OCI-LY1 (cell line): ENCODE data around the gene EEF2K.

Experiments used
- H2AFZ ChIP-seq: fragments of 200-600 bp; sonication (generic), shearing (Covaris generic); 2 replicates; pipeline ENCODE4 v1.6.0; 2014; ENCODE audit warnings: antibody characterized with exemption, mild to moderate bottlenecking, low read length
- H3F3A ChIP-seq: fragments of 200-600 bp; sonication (generic), shearing (Covaris generic); 2 replicates; pipeline ENCODE4 v1.6.0; 2014; ENCODE audit warnings: mild to moderate bottlenecking, antibody characterized with exemption, low read length, moderate library complexity; ENCODE audit not compliant: insufficient read depth
- H3K27ac ChIP-seq: fragments of 200-600 bp; sonication (generic); 2 replicates; pipeline ENCODE4 v1.5.1; 2014; ENCODE audit warnings: low read length, mixed run types, mild to moderate bottlenecking, low read depth; ENCODE audit not compliant: poor library complexity, severe bottlenecking
- H3K27me3 ChIP-seq: fragments of 200-600 bp; sonication (generic); 2 replicates; pipeline ENCODE4 v1.6.0; 2014; ENCODE audit warnings: antibody characterized with exemption, mild to moderate bottlenecking, low read length, moderate library complexity; ENCODE audit not compliant: insufficient read depth
- H3K36me3 ChIP-seq: fragments of 200-600 bp; sonication (generic); 2 replicates; pipeline ENCODE4 v1.6.1; 2014; ENCODE audit warnings: mild to moderate bottlenecking, antibody characterized with exemption, low read length, moderate library complexity, mixed read lengths; ENCODE audit not compliant: insufficient read depth
- H3K4me1 ChIP-seq: fragments of 200-600 bp; sonication (generic); 2 replicates; pipeline ENCODE4 v1.5.1; 2014; ENCODE audit warnings: mild to moderate bottlenecking, low read length, moderate library complexity; ENCODE audit not compliant: insufficient read depth, severe bottlenecking
- H3K4me2 ChIP-seq: fragments of 200-600 bp; sonication (generic), shearing (Covaris generic); 2 replicates; pipeline ENCODE4 v1.6.1; 2014; ENCODE audit warnings: low read length
- H3K4me3 ChIP-seq: fragments of 200-600 bp; sonication (generic); 2 replicates; pipeline ENCODE4 v1.5.1; 2014; ENCODE audit warnings: low read length, low read depth, mild to moderate bottlenecking, mixed read lengths; ENCODE audit not compliant: poor library complexity, severe bottlenecking
- H3K79me2 ChIP-seq: fragments of 200-600 bp; shearing (Covaris generic); 2 replicates; pipeline ENCODE4 v1.6.1; 2016; ENCODE audit warnings: mixed run types, low read length, mixed read lengths; ENCODE audit not compliant: insufficient read depth
- H3K9ac ChIP-seq: fragments of 200-600 bp; sonication (generic), shearing (Covaris generic); 2 replicates; pipeline ENCODE4 v1.6.1; 2014; ENCODE audit warnings: mild to moderate bottlenecking, low read length, mixed read lengths
- H3K9me2 ChIP-seq: fragments of 200-600 bp; sonication (generic), shearing (Covaris generic); 2 replicates; pipeline ENCODE4 v1.6.1; 2014; ENCODE audit warnings: low read depth, mild to moderate bottlenecking, low read length, mixed read lengths
- H3K9me3 ChIP-seq: fragments of 200-600 bp; shearing (Covaris generic); 2 replicates; pipeline ENCODE4 v1.6.1; 2014; ENCODE audit warnings: low read length, mixed read lengths
- H4K20me1 ChIP-seq: fragments of 200-600 bp; sonication (generic), shearing (Covaris generic); 2 replicates; pipeline ENCODE4 v1.6.0; 2016; ENCODE audit warnings: mild to moderate bottlenecking, low read length; ENCODE audit not compliant: insufficient read depth
- CTCF ChIP-seq: fragments of 200-600 bp; sonication (generic), shearing (Covaris generic); IDR thresholded peaks from 2 replicates; pipeline ENCODE4 v1.5.1; 2017; ENCODE audit warnings: mild to moderate bottlenecking, antibody characterized with exemption, low read length, moderate library complexity, mixed read lengths
- EZH2 ChIP-seq: fragments of 200-600 bp; sonication (generic), shearing (Covaris generic); IDR thresholded peaks from 2 replicates; pipeline ENCODE4 v1.8.0; 2017; ENCODE audit warnings: borderline replicate concordance, mixed run types, mild to moderate bottlenecking, antibody characterized with exemption, low read length, moderate library complexity, mixed read lengths

Gene EEF2K

GRCh38 chr16:22335668-22336246, 129.7 kb downstream of the EEF2K start:
- Histone ChIP-seq H3K4me2 (no peak overlapping the region), H3K36me3 (peaks cover 65% of the 10 kb centered on the region), H3K9me3 (peaks cover 15% of the 10 kb centered on the region), H3K4me1 (no peaks in the 10 kb centered on the region), H3K79me2 (no peaks in the 10 kb centered on the region), H4K20me1 (no peaks in the 10 kb centered on the region), H3K27me3 (no peaks in the 10 kb centered on the region), H2AFZ (no peak overlapping the region), H3F3A (no peaks in the 10 kb centered on the region), H3K4me3 (no peak overlapping the region), H3K9ac (no peak overlapping the region), H3K27ac (no peak overlapping the region), H3K9me2 (no peaks in the 10 kb centered on the region)
- no peak for TF ChIP-seq CTCF
- TF ChIP-seq EZH2, result no peak

GRCh38 chr16:22336581-22336980, 130.5 kb downstream of the EEF2K start:
- no peaks in the 10 kb centered on the region for H3K27me3 ChIP-seq
- no peak overlapping the region for H3K4me2 ChIP-seq
- H3K9me3 ChIP-seq, result peaks cover 15% of the 10 kb centered on the region
- TF ChIP-seq EZH2 (no peak), CTCF (no peak)
- no peak overlapping the region for H3K4me3 ChIP-seq
- no peaks in the 10 kb centered on the region for H3F3A ChIP-seq
- no peaks in the 10 kb centered on the region for H3K9me2 ChIP-seq
- no peaks in the 10 kb centered on the region for H4K20me1 ChIP-seq
- no peak overlapping the region for H3K27ac ChIP-seq
- H2AFZ ChIP-seq, result no peak overlapping the region
- no peaks in the 10 kb centered on the region for H3K79me2 ChIP-seq
- no peaks in the 10 kb centered on the region for H3K4me1 ChIP-seq
- H3K9ac ChIP-seq, result no peak overlapping the region
- H3K36me3 ChIP-seq, result peaks cover 59% of the 10 kb centered on the region

- TF ChIP-seq CTCF (no peak), EZH2 (no peak)
- no peak overlapping the region for H2AFZ ChIP-seq
- H3K9me2 ChIP-seq, result no peaks in the 10 kb centered on the region
- no peak overlapping the region for H3K9ac ChIP-seq
- no peaks in the 10 kb centered on the region for H3K79me2 ChIP-seq
- no peak overlapping the region for H3K4me2 ChIP-seq
- H3K9me3 ChIP-seq, result peaks cover 15% of the 10 kb centered on the region
- no peaks in the 10 kb centered on the region for H4K20me1 ChIP-seq
- H3K4me3 ChIP-seq, result no peak overlapping the region
- no peaks in the 10 kb centered on the region for H3F3A ChIP-seq
- H3K36me3 ChIP-seq, result peaks cover 54% of the 10 kb centered on the region
- no peak overlapping the region for H3K27ac ChIP-seq
- no peaks in the 10 kb centered on the region for H3K27me3 ChIP-seq
- H3K4me1 ChIP-seq, result no peaks in the 10 kb centered on the region
Observed at GRCh38 chr16:22337045-22337444, 131.0 kb downstream of the EEF2K start.
